GM20431 (cell line): ENCODE data around the gene PFN1.

ENCODE experiments used
- in situ Hi-C: fragments of 300-500 bp; cut with MseI, MboI; formaldehyde crosslinking; loops from one replicate; pipeline ENCODE4 v1.15.0; 2020; ENCODE audit warnings: low sequenced_read_pairs; ENCODE audit not compliant: unreplicated experiment

The PFN1 gene

GRCh38 chr17:4948166-4948930 is at the start of gene PFN1:
PFN1 (minus strand) TSS chr17:4948530; CDS start chr17:4948394, 136 bp downstream.
- in situ Hi-C loops: no loop called here

- in situ Hi-C loops: no loop called here
Observed at GRCh38 chr17:4997302-4998026, 49.1 kb upstream of the PFN1 start, which contains the start of the genes INCA1 and KIF1C. INCA1 (minus strand) TSS chr17:4997522; CDS start chr17:4994437, 3,085 bp downstream. KIF1C (plus strand) TSS chr17:4997950; CDS start chr17:5000247, 2,297 bp downstream.

- in situ Hi-C loops: no loop called here
Observed at GRCh38 chr17:4994081-4994595, 45.8 kb upstream of the PFN1 start.

GRCh38 chr17:4987767-4988567 is 39.6 kb upstream of the PFN1 start:
- in situ Hi-C loops: no loop called here

- in situ Hi-C loops: no loop called here
Observed at GRCh38 chr17:4986951-4987766, 38.8 kb upstream of the PFN1 start, which contains the start of gene CAMTA2. CAMTA2 (minus strand) TSS chr17:4987675; CDS start chr17:4986222, 1,453 bp downstream.

GRCh38 chr17:4986403-4986802 is 38.1 kb upstream of the PFN1 start:
- in situ Hi-C loops: no loop called here

GRCh38 chr17:4982305-4982704 is 34.0 kb upstream of the PFN1 start:
- in situ Hi-C loops: no loop called here

GRCh38 chr17:4980644-4981216 is 32.4 kb upstream of the PFN1 start:
- in situ Hi-C loops: no loop called here

- in situ Hi-C loops: no loop called here
Observed at GRCh38 chr17:4978726-4979125, 30.4 kb upstream of the PFN1 start.

- in situ Hi-C loops: no loop called here
Observed at GRCh38 chr17:4974115-4974670, 25.9 kb upstream of the PFN1 start.

GRCh38 chr17:4973256-4974114 is 25.2 kb upstream of the PFN1 start:
- in situ Hi-C loops: no loop called here

GRCh38 chr17:4972752-4973151 is 24.4 kb upstream of the PFN1 start:
- in situ Hi-C loops: no loop called here

GRCh38 chr17:4972322-4972721 is 24.0 kb upstream of the PFN1 start:
- in situ Hi-C loops: no loop called here

- in situ Hi-C loops: no loop called here
Observed at GRCh38 chr17:4971826-4972225, 23.5 kb upstream of the PFN1 start.

GRCh38 chr17:4970273-4970672 is 21.9 kb upstream of the PFN1 start:
- in situ Hi-C loops: no loop called here

- in situ Hi-C loops: no loop called here
Observed at GRCh38 chr17:4969551-4970173, 21.3 kb upstream of the PFN1 start.

- in situ Hi-C loops: no loop called here
Observed at GRCh38 chr17:4969047-4969550, 20.8 kb upstream of the PFN1 start.
